HL-60 (cell line): ENCODE results near the gene PKDCC.

ENCODE experiments used
- DNase-seq, 2 experiments: peaks; one replicate each; pipeline ENCODE4 v3.0.0-alpha.2; 2010 to 2020; ENCODE audit warnings: low read depth in 1 of 2, low spot score in 1 of 2
- H3K27ac ChIP-seq: fragments of 250-450 bp; sonication (Bioruptor Pico); replicated peaks from 2 replicates; pipeline ENCODE4 v1.5.1; 2020; ENCODE audit warnings: mild to moderate bottlenecking, moderate library complexity
- H3K27me3 ChIP-seq: fragments of 250-450 bp; sonication (Bioruptor Pico); 2 replicates; pipeline ENCODE4 v1.5.1; 2021; ENCODE audit warnings: mild to moderate bottlenecking, moderate library complexity; ENCODE audit not compliant: insufficient read depth, poor library complexity, severe bottlenecking
- H3K4me3 ChIP-seq: replicated peaks from 2 replicates; pipeline ENCODE4 v1.5.1; 2011; ENCODE audit warnings: mild to moderate bottlenecking, control low read depth, low read length; ENCODE audit not compliant: insufficient read depth
- GABPA ChIP-seq: IDR thresholded peaks from 2 replicates; pipeline ENCODE4 v1.6.1; 2012; ENCODE audit warnings: low read depth
- POLR2AphosphoS5 ChIP-seq: IDR thresholded peaks from 2 replicates; pipeline ENCODE4 v1.6.1; 2012; ENCODE audit warnings: low read depth
- SPI1 ChIP-seq: IDR thresholded peaks from 2 replicates; pipeline ENCODE4 v1.6.1; 2012; ENCODE audit warnings: low read depth, mild to moderate bottlenecking, borderline replicate concordance
- TF ChIP-seq, protein P1 (sequence below): IDR thresholded peaks from 2 replicates; pipeline ENCODE4 v1.6.1; 2012; ENCODE audit warnings: low read depth; ENCODE audit not compliant: insufficient replicate concordance
- TF ChIP-seq, protein P2 (sequence below): IDR thresholded peaks from one replicate; pipeline ENCODE4 v1.5.1; 2011; ENCODE audit warnings: low read length, control low read depth, inconsistent platforms; ENCODE audit not compliant: insufficient read depth

The PKDCC gene

DNA sequence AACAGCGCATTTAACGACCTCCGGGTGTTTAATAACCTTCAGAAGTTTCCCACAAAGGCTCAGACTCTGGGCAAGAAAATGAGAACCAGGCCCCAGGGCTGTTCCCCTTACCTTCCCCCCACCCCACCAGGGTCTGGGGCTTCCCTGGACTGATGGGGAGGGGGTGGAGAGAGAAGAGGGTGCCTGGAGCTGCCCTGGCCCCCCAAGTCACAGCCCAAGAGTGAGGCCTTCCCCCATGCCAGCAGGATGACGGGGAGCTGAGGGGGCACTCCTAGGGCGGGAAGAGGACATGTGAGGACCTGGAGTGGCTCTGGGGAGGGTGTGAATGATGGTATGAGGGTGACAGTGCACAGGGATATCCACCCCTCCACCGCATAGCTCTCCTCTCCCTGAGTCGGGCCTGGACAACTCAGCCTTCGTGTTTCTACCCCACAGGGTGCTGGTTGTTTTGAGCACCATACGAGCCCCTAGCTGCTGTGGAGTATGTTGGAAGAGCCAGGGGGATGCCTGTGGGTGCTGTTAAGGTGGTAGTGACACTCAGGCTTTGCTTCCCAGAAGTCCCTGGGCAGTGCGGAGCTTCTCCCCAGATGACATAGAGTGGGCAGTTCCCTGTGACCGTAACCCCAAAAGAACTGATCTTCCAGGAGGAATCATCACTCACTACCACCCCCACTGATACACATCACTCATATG lies 3.9 kb downstream of the PKDCC start:
- peaks cover 23% of the 10 kb centered on the region for H3K27me3 ChIP-seq
- TF ChIP-seq, protein P1, sequence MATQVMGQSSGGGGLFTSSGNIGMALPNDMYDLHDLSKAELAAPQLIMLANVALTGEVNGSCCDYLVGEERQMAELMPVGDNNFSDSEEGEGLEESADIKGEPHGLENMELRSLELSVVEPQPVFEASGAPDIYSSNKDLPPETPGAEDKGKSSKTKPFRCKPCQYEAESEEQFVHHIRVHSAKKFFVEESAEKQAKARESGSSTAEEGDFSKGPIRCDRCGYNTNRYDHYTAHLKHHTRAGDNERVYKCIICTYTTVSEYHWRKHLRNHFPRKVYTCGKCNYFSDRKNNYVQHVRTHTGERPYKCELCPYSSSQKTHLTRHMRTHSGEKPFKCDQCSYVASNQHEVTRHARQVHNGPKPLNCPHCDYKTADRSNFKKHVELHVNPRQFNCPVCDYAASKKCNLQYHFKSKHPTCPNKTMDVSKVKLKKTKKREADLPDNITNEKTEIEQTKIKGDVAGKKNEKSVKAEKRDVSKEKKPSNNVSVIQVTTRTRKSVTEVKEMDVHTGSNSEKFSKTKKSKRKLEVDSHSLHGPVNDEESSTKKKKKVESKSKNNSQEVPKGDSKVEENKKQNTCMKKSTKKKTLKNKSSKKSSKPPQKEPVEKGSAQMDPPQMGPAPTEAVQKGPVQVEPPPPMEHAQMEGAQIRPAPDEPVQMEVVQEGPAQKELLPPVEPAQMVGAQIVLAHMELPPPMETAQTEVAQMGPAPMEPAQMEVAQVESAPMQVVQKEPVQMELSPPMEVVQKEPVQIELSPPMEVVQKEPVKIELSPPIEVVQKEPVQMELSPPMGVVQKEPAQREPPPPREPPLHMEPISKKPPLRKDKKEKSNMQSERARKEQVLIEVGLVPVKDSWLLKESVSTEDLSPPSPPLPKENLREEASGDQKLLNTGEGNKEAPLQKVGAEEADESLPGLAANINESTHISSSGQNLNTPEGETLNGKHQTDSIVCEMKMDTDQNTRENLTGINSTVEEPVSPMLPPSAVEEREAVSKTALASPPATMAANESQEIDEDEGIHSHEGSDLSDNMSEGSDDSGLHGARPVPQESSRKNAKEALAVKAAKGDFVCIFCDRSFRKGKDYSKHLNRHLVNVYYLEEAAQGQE = no peak
- TF ChIP-seq SPI1 = no peak
- TF ChIP-seq GABPA = no peak
- TF ChIP-seq, protein P2, sequence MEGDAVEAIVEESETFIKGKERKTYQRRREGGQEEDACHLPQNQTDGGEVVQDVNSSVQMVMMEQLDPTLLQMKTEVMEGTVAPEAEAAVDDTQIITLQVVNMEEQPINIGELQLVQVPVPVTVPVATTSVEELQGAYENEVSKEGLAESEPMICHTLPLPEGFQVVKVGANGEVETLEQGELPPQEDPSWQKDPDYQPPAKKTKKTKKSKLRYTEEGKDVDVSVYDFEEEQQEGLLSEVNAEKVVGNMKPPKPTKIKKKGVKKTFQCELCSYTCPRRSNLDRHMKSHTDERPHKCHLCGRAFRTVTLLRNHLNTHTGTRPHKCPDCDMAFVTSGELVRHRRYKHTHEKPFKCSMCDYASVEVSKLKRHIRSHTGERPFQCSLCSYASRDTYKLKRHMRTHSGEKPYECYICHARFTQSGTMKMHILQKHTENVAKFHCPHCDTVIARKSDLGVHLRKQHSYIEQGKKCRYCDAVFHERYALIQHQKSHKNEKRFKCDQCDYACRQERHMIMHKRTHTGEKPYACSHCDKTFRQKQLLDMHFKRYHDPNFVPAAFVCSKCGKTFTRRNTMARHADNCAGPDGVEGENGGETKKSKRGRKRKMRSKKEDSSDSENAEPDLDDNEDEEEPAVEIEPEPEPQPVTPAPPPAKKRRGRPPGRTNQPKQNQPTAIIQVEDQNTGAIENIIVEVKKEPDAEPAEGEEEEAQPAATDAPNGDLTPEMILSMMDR = no peak
- no peak for TF ChIP-seq POLR2AphosphoS5
- H3K4me3 ChIP-seq = no peak overlapping the region
- no peak overlapping the region for H3K27ac ChIP-seq
- no peak for DNase-seq

DNA sequence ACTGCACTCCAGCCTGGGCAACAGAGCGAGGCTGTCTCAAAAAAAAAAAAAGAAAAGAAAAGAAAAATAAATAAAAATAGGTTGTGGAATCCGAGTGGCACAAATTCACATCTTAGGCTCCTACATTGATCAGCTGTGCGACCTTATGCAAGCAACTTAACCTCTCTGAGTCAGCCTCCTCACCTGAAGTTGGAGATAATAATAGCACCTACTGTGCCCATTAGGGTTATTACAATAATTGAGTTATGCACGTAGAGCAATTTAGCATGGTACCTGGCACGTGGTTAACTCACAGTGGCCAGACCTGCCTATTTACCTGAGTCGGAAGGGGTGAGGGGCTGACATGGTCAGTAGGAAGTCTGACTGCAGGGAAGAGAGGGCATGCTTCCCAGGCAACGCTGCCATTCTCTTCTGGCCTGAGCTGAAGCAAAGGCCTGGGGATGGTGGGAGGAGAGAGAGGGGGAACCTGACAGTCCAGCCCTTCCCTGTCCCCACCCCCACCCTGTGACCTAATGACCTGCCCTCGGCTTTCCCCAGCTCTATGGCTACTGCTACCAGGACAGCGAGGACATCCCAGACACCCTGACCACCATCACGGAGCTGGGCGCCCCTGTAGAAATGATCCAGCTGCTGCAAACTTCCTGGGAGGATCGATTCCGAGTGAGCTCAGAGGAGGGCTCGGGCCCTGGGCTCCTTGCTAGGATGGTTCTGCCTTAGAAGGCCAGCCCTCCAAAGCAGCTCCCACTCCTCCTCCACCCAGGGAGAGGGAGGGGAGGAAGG lies 5.1 kb downstream of the PKDCC start:
- H3K27ac ChIP-seq = no peak overlapping the region
- DNase-seq = no peak
- peaks cover 16% of the 10 kb centered on the region for H3K27me3 ChIP-seq
- TF ChIP-seq, protein P1 = no peak
- TF ChIP-seq GABPA = no peak
- TF ChIP-seq, protein P2 = no peak
- no peak for TF ChIP-seq POLR2AphosphoS5
- no peak for TF ChIP-seq SPI1
- H3K4me3 ChIP-seq = no peak overlapping the region

DNA sequence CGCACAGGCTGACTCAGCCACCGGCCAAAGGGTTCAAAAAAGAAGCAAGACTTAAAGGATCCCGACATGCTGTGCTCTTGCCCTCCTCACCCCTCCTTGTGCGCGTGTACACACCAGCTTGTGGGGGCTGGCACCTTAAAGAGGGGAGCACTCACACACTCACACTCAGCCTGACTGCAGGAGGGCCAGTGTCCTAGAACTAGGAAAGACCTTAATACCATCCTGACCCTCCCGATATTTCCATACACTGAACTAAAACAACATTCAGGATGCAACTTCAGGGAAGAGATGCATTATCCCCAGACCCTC lies 5.6 kb downstream of the PKDCC start:
- Histone ChIP-seq H3K4me3 (no peak overlapping the region), H3K27me3 (peaks cover 16% of the 10 kb centered on the region), H3K27ac (no peak overlapping the region)
- TF ChIP-seq POLR2AphosphoS5 (no peak), SPI1 (no peak), GABPA (no peak)
- TF ChIP-seq, protein P2 = no peak
- TF ChIP-seq, protein P1 = no peak
- no peak for DNase-seq
